ENCODE results near the gene PARD6G. TPM values are rescaled to one million over a fixed set of nuclear protein-coding genes. Genes with fewer than 3 reads are reported as not detected.

Gene PARD6G
- total RNA-seq, 3 donors from 2014 or later: 0.58 to 8.5 (median 2.0) TPM

DNA sequence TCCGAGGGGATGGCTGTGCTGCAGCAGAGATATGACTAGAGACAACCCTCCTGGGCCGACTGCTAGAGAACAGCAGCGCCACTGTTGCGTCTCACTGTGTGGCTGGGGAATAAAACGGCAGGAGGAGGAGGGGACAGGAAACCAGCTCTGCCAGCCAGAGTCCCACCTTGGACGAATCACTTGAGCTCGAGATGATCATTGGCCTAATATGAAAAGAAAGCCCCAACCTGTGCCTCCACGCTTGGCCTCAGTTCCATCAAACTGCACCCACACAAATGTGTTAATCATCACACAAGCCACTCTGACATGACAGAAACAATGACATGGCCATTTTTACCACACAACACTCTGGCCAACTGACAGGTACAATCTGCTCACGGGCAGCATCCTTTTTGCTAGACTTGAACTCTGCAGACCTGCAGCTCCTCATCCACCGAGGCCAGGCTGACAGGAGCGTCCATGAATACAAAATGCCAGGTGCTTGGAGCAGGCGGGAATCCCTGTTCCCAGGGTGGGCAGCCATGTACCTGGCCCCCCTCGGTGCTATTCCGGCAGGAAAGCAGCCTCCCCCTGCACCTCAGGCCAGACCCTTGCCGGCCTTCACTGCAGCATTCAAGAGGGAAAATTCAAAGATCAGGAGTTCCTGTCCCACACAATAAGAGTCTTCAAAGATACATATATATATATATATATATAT lies 52.3 kb downstream of the PARD6G start:
- no peak for DNase-seq
- Histone ChIP-seq H3K4me3 (no peak overlapping the region), H3K4me1 (ENCODE audit: low read depth) (no peaks in the 10 kb centered on the region), H3K36me3 (ENCODE audit: low read depth) (no peaks in the 10 kb centered on the region), H3K9me3 (no peaks in the 10 kb centered on the region)
- TF ChIP-seq, protein P1, sequence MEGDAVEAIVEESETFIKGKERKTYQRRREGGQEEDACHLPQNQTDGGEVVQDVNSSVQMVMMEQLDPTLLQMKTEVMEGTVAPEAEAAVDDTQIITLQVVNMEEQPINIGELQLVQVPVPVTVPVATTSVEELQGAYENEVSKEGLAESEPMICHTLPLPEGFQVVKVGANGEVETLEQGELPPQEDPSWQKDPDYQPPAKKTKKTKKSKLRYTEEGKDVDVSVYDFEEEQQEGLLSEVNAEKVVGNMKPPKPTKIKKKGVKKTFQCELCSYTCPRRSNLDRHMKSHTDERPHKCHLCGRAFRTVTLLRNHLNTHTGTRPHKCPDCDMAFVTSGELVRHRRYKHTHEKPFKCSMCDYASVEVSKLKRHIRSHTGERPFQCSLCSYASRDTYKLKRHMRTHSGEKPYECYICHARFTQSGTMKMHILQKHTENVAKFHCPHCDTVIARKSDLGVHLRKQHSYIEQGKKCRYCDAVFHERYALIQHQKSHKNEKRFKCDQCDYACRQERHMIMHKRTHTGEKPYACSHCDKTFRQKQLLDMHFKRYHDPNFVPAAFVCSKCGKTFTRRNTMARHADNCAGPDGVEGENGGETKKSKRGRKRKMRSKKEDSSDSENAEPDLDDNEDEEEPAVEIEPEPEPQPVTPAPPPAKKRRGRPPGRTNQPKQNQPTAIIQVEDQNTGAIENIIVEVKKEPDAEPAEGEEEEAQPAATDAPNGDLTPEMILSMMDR (IDR thresholded peaks at IDR 0.05): no peak
- ATAC-seq: no peak
- intact Hi-C loops (cut with DNase I, micrococcal nuclease): no loop called here

DNA sequence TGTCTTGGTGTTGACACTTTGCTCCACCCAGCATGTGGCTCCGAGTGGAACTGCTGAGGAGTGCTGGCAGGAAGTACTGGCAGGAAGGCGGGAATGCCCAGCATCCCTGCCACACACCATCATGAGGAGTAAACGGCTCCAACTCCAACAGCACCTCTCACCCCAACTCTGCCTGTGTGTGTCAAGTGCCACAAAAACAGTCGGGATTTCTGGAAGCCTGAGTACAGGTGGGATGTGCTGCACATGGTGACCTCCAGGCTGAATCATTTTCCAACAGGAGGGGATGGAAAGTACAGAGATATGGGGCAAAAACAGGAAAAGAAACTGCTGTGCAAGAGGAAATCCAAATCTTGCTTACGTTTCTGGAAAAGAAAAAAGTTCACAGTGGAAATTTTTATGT lies 53.6 kb downstream of the PARD6G start:
- DNase-seq (no peak), ATAC-seq (no peak)
- intact Hi-C loops (cut with DNase I, micrococcal nuclease): no loop called here
- no peak overlapping the region for H3K4me3 ChIP-seq
- no peaks in the 10 kb centered on the region for H3K9me3 ChIP-seq
- H3K4me1 ChIP-seq (ENCODE audit: low read depth): no peaks in the 10 kb centered on the region
- no peaks in the 10 kb centered on the region for H3K36me3 ChIP-seq (ENCODE audit: low read depth)
- TF ChIP-seq, protein P1 (IDR thresholded peaks at IDR 0.05): no peak

DNA sequence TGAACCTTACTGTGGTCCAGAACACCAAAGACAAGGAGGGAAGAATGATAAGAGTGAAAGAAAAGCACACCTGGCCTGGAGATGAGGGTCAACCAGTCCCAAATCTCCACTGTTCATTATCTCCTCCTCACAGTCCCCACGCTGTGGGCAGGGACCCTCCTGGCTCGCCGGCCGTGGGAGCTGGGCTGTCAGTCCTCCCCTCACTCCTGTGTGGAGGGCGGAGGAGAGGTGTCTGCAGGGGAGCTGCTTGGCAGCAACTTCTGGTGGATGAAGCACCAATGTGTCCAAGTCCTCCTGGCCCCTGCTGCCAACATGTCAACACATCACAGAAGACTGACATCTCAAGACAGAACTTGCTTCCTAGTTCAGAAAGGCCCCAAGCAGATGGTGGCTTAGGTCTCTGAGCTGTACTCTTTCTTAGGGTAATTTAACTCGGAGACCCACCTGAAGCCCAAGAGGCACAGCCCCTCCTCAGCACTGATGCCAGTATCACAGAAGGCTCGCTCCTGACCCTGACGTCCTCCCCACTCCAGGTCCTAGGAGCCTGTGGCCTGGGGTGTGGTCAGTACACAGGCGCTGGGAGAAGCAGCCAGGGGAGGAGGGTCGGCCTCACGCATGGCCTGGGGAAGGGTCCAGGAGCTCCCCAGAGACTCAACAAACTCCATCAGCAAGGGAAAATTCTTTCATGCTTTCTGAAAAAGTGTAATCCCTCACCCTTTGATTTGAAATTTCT lies 54.5 kb downstream of the PARD6G start:
- Histone ChIP-seq H3K9me3 (no peaks in the 10 kb centered on the region), H3K36me3 (ENCODE audit: low read depth) (no peaks in the 10 kb centered on the region), H3K4me3 (no peak overlapping the region), H3K4me1 (ENCODE audit: low read depth) (no peaks in the 10 kb centered on the region)
- intact Hi-C loops (cut with DNase I, micrococcal nuclease): no loop called here
- TF ChIP-seq, protein P1 (IDR thresholded peaks at IDR 0.05): no peak
- DNase-seq (no peak), ATAC-seq (no peak)

DNA sequence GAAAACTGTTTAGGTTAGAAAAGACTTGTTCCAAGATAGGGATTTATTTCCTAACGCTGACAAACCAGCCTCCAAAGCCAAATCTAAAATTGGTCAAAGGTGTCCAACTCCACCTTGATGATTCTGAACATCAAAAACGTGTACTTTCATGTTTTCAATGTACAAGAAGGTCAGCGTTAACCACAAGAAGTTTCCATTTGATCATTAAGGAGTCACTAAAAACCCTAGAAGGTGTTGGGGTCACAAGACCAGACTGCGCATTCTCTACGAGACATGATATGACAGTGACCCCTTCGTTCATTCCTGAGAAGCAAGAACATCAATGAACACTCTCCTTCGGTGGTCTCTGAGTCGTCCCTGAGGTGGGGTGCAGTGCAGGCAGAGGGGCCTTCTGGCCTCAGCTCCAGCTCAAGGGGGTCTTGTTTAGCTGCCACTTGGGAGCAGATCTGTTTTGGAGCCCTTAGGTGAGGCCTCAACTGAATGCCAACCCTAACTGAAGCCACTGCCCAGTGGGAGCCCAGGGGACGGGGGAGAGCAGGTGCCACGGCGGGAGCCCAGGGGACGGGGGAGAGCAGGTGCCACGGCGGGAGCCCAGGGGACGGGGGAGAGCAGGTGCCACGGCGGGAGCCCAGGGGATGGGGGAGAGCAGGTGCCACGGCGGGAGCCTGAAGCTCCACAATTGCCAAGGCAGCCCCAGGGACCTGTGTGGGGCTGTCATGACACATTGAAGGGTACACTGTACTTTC lies 55.2 kb downstream of the PARD6G start:
- no peaks in the 10 kb centered on the region for H3K4me1 ChIP-seq (ENCODE audit: low read depth)
- H3K4me3 ChIP-seq: no peak overlapping the region
- TF ChIP-seq, protein P1 (IDR thresholded peaks at IDR 0.05): no peak
- intact Hi-C loops (cut with DNase I, micrococcal nuclease): no loop called here
- H3K9me3 ChIP-seq: no peaks in the 10 kb centered on the region
- H3K36me3 ChIP-seq (ENCODE audit: low read depth): no peaks in the 10 kb centered on the region
- no peak for ATAC-seq
- no peak for DNase-seq

DNA sequence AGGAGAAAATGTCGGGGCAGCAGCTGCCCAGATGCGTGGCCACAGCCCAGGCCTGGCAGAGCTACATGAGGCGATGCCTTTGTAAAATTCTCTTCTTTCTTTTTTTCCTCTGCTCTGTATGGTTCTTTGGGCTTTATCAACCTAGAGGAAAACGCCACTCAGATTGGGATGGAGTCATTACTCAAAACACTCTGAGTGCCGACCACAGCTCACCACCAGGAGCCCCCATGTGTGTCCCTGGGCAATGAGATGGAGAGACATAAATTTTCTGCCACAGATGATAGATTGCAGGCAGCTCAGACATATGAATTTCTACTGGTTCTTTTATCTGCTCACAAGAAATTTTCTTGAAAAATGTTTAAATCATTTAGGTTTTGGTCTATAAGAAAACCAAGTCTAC lies 56.0 kb downstream of the PARD6G start:
- intact Hi-C loops (cut with DNase I, micrococcal nuclease): no loop called here
- TF ChIP-seq, protein P1 (IDR thresholded peaks at IDR 0.05): no peak
- no peaks in the 10 kb centered on the region for H3K9me3 ChIP-seq
- H3K4me1 ChIP-seq (ENCODE audit: low read depth): no peaks in the 10 kb centered on the region
- H3K4me3 ChIP-seq: no peak overlapping the region
- no peak for ATAC-seq
- H3K36me3 ChIP-seq (ENCODE audit: low read depth): no peaks in the 10 kb centered on the region
- DNase-seq: no peak

All from mucosa of descending colon (tissue), 3 donors.